ENCODE data around the gene ROR1.

The ROR1 gene

GRCh38 chr1:63928186-63929105, 154.6 kb downstream of the ROR1 start:
- no peak for DNase-seq

- DNase-seq, result no peak
Measured at GRCh38 chr1:63929106-63929478, 155.3 kb downstream of the ROR1 start.

- DNase-seq, result no peak
Measured at GRCh38 chr1:63931468-63931867, 157.7 kb downstream of the ROR1 start.

- no peak for DNase-seq
Measured at GRCh38 chr1:63934697-63935096, 160.9 kb downstream of the ROR1 start.

GRCh38 chr1:63935143-63935542, 161.3 kb downstream of the ROR1 start:
- DNase-seq, result peak in 3 of 58 donors; percentile 0 to 5 (median 3)

- no peak for DNase-seq
Measured at GRCh38 chr1:63935553-63935952, 161.7 kb downstream of the ROR1 start.

GRCh38 chr1:63936276-63936675, 162.5 kb downstream of the ROR1 start:
- DNase-seq, result no peak

- DNase-seq, result no peak
Measured at GRCh38 chr1:63936801-63937200, 163.0 kb downstream of the ROR1 start.

GRCh38 chr1:63937461-63938022, 163.7 kb downstream of the ROR1 start:
- no peak for DNase-seq

GRCh38 chr1:63940440-63940839, 166.6 kb downstream of the ROR1 start:
- DNase-seq, result no peak

GRCh38 chr1:63943393-63943792, 169.6 kb downstream of the ROR1 start:
- DNase-seq, result no peak

- DNase-seq, result no peak
Measured at GRCh38 chr1:63945943-63946342, 172.1 kb downstream of the ROR1 start.

- DNase-seq, result no peak
Measured at GRCh38 chr1:63946866-63947491, 173.2 kb downstream of the ROR1 start.

GRCh38 chr1:63947904-63948303, 174.1 kb downstream of the ROR1 start:
- no peak for DNase-seq

GRCh38 chr1:63950023-63950422, 176.2 kb downstream of the ROR1 start:
- no peak for DNase-seq

GRCh38 chr1:63951059-63951946, 177.5 kb downstream of the ROR1 start:
- no peak for DNase-seq

GRCh38 chr1:63954187-63954586, 180.4 kb downstream of the ROR1 start:
- DNase-seq, result no peak

- DNase-seq, result no peak
Measured at GRCh38 chr1:63955370-63956145, 181.7 kb downstream of the ROR1 start.

GRCh38 chr1:63958556-63958955, 184.7 kb downstream of the ROR1 start:
- no peak for DNase-seq

GRCh38 chr1:63960326-63960725, 186.5 kb downstream of the ROR1 start:
- DNase-seq, result no peak

GRCh38 chr1:63966016-63966415, 192.2 kb downstream of the ROR1 start:
- DNase-seq, result no peak
